CD4-positive, alpha-beta T cell treated with Interleukin-17A for 1 hour (primary cell): ENCODE data around the gene ITPR1.

Experiments used
- DNase-seq: peaks from one replicate; pipeline ENCODE4 v3.0.0-alpha.2; 2020

The ITPR1 gene

DNA sequence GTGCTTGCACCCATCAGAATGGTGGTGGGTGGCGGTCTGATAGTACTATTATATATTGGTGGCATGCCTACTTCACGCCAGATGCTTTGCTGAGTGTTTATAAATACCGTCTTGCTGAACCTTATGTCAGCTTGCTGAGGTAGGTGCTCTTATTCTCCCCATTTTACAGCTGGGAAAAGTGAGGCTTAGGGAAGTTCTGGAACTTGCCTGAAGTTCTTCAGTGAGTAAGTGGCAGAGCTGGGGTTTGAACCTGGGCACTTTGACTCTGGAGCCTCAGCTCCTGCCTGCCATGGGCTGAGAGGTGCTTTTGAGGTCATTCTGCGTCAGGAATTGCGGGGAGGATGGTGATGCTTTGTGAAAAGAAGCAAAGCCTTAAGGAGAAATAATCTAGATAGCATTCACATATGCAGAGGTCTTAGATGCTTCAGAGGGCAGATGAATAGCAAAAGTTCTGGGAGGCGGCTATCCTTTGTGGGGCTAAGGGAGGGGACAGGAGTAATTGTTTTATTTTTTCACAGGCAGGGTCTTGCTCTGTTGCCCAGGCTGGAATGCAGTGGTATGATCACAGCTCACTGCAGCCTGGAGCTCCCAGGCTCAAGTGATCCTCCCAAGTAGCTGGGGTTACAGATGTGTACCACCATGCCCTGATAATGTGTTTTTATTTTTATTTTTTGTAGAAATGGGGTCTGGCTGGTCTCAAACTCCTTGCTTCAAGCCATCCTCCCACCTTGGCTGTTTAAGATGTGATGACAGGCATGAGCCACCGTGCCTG is 18.5 kb downstream of the ITPR1 start:
- DNase-seq = no peak

DNA sequence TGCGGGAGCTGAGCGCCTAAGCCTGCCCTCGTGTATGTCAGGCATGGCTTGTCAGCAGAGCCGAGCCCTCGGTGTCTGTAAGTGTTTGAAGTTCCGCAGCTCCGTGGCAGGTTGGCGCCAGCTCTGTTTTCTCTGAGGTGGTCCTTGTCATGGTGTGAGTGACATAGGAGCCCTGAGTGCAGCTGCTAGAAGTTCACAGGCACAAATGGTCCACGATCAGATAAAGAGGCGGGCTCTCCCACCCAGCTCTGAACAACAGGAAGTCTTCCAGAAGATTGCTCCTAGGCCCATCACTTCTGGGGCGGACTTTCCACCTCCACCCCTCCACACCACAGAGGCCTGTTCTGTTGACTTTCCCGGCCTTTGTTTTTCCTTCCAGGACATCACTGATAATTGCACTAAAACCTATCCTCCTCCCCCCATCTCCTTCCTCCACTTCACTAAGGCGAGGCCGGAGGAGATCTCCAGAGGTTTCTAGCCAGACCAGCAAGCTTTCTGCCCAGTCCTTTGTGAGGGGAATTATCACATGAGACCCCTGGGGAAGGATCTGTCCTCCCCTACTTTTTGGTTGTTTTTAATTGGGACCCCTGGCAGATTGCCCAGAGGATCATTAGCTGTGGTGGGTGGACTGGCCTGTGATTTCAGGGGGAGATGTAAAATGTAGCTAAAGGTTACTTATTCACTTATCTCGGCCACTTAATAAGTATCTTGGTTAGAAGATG is 19.9 kb downstream of the ITPR1 start:
- DNase-seq = no peak

DNA sequence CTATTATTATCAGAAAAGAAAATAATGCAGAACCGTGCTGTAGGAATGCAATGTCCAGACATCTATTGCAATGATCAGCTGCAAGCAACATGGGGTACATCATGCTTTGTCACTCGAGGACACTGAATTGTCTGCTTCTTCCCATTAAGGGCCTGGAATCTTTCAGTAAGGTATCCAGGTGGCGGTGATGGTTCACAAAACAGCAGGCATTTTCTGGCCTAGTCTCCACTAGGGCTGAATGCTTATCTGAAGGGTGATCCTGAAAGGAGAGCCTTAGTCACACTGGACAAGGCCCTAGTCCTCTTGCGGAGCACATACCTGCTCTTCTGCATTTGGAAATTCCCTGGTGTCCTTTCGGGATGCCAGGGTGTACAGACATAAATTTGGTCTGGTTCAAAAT is 21.2 kb downstream of the ITPR1 start:
- DNase-seq = no peak

DNA sequence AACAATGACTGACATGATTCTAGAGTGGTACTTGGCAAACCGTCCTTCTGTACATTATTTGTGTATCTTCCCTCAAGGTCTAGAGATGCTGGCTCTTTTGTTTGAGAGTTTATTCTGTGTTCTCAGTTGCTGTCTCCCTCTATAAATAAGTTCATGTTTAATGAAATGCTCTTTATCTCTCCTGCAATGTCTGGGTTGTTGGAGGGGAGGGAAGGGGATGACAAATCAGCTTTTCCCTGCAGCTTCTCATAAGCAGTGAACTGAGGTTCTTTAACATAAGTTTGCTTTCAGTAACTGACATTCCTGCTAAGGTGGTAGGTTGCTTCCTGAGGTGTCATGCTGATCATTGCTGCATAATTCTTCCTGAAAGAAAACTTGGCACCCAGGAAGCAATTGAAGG is 21.8 kb downstream of the ITPR1 start:
- no peak for DNase-seq

DNA sequence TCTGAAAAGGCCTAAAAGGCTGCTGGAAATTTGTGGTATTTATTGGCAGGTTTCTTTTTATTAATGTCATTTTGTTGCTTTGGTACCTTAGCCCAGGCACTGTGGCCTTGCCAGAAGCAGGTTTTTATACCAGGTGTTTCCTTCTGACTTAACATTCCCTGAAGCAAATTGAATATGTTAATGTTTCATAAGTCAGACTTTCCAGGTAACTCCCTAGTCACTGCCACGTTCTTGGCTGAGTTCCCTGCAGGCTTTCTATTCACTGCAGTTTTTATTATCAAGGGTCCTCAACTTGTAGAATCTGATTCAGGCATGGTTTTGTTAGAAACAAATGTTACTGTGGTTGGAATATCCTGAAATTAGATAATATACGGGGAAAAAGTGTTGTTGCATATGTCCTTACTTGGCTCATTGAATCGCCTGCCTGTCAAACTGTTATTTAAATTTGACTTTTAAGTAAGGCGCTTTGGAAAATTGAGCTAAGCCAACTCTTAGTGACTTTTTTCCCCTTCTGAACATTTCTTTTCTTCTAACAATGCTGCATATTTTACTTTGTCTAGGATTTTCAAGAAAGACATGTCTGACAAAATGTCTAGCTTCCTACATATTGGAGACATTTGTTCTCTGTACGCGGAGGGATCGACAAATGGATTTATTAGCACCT is 22.9 kb downstream of the ITPR1 start:
- DNase-seq = no peak

DNA sequence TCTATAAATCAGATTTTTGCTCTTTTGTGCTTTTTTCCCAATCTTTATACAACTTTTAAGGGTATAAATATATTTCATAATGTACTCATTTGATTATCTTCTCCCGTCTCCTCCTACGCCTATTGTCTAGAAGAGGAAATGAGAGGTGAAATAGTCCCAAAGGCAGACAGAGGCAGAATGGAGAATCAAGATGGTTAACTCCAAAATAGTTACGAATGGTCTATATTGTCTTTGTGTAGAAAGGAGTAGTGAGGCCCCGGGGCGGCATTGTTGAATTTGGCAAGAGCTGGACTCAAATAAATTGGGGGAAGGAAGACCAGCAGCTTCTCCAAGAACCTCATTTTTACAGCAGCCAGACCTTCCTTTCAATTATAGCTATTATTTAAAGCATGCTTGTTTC is 23.9 kb downstream of the ITPR1 start:
- no peak for DNase-seq

DNA sequence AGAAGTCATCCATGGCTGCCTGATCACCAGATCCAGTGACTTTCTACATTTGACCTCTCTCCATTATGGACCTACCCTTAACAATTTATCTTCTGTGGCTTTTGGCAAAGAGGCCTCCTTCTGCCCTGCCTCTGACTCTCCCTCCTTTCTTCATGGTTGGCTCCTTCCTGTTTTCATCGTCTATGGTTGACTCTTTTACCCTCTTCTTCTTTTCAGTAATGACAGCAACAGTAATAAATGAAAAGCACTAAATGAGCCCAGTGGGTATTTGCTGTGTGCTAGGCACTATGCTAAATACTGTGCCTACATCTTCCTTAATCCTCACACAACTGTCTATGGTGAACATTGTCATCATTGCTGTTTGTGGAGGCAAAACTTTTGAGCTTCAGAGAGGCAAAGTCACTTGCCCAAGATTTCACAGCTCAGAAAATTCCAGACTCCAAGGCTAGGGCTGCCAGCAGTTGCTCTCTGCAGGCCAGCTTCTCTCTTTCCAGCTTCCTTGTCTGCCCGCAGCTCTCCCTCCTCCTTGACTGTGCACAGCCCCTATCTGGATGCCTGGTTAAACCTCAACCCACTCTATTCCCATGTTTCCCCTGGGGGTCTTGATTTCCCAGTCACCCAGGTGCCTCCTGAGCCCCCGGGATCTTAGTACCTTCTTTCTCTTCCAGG is 24.6 kb downstream of the ITPR1 start:
- DNase-seq = no peak

DNA sequence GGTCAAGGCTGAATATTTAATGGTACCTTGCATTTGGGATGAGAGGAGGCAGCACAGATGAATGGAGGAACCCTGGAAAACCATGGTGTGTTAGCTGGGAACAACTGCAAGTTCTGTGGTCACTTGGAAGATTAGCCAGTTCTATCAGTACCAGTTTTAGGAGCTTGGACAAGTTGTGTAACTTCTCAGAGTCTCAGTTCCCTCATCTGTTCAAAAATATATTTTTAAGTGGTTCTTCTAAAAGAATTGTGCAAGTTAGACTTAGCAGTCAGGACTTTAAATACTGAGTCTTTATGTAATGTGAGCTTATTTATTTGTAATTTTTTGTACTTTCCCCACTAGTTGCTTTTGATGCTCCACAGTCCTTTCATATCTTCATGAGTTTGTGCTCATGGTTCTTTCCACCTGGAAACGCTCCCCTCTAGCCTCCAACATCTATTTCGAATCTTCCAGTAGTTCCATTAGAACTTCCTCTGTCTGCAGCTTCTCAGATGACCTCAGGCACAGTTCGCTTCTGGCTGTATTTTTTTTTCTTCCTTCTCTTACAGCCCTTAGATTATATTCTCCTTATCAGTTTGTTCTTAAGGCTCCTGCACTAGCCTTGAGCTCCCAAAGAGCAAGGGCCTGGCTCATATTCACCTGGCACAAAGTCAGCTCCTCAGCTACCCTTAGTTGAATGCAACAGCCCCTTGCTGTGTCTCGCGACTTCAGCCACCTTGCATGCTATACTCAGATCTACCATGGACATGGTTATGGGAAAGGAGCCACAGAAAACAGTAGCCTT is 27.1 kb downstream of the ITPR1 start:
- no peak for DNase-seq

DNA sequence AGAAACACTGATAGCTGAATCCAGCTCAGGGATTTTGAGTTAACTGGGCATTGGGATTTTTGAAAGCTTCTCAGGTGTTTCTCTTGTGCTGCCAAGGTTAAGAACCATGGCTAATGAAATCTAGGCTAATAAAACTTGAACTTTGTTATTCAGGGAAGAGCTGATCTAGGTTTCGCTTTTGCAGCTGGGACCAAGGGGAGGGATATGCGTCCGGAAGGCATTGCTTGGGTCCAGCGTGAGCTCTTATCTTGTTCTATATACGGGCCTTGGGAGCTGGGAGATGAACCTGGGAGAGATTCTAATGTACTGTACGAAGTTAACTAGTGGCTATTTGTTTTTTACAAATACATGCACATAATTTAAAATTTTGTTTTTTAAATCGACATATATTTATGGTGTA is 29.8 kb downstream of the ITPR1 start:
- no peak for DNase-seq

DNA sequence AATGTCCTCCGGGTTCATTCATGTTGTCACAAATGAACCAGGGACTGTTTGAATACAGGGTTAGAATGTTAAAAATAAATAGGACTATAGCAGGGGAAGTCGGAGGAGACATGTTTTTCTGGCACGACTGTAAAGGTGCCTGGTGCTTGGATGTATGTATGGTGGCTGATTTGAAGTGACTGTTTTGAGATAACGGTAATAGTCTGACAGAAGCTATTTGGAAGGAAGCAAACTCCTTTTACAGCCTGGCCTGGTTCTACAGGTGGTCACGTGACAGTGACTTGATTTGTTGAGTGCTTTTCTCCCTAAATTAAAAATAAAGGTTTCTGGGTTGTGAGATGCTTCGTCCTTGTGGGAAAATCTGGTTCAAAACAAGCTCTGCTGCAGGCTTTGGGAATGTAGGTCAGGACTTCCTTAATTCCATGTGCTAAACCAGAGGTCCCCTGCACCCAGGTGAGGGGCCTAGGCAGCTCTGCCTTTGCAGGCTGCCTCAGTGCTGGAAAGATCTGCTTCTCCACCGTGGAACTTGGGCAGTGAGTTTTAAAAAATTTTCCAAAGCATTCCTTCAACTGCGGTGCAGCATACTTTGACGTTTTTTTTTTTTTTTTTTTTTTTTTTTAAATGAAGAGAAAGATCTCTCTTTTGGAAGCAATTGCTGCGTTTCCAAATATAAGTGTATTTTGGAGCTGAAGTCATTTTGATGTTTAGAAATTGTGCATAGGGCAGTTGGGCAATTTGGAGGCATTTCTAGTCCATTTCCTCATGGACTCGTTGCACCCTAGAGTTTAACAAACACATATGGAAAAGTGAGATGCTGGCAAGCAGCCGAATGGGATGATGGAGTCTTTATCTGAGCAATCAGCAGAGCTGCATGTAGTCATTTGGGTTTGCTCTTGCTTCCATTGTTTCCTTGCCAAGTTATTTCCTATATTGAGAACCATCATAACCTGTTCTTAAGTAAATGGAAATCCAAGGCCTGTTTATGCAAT is 30.9 kb downstream of the ITPR1 start:
- no peak for DNase-seq

DNA sequence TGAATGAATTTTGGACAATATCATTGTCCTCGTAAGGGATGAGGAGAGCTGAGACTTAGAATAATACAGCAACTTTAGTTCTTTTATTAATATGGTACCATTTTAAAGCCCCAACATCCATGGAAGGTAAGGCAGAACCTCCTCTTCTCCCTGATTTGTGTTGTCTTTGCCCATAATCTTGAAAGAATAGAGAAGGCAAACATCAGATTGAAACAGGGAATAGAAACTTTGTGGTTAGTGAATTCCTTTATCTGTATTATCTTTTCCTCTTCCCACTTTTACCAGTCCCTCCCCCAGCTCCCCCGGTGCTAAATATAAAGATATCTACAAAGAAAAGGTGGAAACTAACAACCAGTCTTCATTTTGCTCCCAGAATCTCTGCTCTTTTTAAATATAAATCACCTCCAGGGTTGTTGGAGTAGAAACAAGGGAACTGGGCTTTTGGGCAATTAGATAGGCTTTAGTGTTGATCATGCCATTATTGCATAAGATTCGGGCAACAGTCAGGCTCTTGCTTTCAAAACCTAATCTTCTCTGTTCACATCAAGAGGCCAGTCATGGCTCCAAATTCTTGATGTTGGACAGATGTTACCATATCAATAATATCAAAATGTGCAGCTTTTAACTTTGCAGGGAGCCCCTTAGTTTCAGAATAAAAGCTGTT is 32.5 kb downstream of the ITPR1 start:
- DNase-seq = no peak

DNA sequence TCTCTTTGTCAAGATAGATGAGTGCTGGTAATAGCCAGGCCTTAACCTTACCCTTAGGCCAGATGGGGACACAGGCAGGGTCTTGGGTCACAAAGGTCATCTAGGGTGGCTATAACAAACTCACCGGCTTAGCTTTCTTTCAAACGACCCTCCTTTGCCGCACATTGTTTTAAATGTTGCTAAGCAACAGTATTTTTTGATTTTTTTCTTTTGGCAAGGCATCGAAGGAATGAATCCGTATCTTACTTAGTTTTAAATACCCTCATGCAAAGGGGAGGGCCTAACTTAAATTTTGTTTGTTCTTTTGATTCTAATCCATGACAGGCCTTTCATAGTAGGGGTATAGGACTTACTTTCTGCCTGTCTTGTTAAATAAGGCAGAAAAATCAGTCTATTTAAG is 35.2 kb downstream of the ITPR1 start:
- no peak for DNase-seq

DNA sequence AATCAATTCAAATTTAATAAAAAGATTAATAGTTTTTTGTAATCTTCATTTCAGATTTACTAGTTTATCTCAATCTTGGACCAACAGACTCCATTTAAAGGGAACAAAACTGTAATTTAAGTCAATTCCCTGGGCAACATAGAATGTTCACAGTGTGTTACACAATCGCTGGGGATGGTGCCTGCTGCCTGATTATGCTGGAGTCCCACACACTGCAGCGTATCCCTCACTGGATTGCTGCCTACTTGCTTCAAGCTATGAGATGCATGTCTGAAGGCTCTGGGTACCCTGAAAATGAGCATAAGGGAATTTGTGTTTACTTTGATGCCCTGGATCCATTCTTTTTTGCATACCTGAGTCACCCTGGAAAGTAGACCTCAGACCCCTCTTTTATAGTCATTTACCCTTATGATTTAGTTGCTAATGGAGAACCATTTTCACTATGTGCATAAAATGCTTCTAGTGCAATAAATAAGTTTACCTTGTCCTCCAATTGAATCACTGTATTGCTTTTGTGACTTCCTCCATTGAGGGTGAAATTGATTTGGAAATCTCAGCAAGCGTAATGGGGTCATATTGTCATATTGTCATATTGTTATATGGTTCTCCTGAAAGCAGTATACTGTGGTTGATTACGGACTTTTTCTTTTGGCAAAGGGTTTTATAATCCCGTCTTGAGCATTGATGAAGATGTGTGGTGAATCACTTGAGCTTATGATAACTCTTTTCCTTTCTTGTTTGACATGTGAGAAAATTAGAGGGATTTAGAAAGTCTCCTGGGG is 35.9 kb downstream of the ITPR1 start:
- DNase-seq = no peak

DNA sequence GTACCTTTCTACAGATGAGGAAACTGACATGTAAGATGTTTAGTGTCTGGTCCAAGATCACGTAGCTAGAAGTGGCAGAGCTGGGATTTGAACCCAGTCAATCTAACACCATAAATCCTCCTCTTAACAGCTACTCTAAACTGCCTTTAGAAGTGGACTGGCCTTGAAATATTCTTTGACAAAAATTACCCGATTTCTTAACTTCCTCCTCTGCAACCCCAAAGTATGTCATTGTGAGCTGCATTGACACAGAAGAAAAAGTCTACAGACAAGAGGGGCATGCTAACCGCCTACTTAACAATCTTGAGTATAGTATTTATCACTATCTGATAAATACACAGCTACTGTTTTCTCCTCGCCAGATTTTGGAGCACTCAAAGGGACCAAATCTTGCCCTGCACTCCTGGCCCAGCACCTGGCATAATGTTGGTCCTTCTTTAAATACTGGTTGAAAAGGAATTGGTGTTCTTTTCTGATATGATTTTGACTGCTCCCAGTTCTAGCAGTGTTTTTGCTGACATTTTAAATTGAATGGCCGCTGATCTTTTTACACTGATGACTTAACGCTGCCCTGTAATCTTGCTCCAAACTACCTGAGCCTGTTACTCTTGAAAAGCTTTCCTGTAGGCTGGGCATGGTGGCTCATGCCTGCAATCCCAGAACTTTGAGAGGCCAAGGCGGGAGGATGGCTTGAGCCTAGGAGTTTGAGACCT is 36.9 kb downstream of the ITPR1 start:
- no peak for DNase-seq

DNA sequence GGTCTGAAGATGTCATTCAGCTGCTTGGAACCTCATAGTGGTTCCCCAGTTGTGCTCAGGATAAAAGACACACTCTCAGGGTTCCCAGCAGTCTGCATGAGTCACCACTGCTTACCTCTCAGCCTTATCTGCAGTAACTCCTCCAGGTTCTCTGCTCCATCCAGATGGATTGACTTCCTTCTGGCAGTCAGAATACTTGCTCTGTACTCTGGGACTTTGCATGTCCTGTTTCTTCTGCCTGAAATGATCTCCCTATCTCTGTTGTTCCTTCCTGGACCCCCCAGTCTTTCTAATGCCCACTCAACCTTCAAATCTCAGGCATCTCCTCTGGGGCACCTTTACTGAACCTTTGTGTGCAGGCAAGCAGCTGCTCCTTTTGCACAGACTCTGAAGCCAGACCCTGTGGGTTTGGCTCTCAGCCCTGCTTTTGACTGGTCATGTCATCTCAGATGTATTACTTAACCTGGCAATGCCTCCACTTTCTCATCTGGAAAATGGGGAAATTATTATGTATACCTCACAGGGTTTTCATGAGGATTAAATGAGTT is 38.4 kb downstream of the ITPR1 start:
- no peak for DNase-seq

DNA sequence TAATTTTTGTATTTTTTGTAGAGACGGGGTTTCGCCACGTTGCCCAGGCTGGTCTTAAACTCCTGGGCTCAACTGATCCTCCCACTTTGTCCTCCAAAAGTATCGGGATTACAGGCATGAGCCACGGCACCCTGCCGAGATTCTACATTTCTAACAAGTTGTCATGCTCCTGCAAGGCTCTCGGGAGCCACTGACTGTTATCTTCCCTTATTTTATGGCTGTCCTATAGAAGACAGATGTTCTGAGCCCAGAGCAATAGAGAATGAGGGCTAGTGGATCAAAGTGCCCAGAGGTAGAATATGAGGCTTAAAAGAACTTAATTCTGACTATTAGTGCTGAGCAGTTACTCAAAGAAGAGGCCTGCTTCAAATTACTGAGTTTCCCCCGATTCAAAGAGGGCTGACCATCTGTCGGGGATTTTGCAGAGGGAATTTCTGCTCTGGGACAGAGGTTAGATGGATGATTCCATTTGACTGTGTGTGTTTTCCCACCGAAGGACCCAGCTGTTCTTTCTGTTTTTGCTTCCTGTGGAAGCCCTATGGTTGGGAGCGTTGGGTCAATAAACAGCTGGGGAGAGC is 39.5 kb downstream of the ITPR1 start:
- DNase-seq = no peak

DNA sequence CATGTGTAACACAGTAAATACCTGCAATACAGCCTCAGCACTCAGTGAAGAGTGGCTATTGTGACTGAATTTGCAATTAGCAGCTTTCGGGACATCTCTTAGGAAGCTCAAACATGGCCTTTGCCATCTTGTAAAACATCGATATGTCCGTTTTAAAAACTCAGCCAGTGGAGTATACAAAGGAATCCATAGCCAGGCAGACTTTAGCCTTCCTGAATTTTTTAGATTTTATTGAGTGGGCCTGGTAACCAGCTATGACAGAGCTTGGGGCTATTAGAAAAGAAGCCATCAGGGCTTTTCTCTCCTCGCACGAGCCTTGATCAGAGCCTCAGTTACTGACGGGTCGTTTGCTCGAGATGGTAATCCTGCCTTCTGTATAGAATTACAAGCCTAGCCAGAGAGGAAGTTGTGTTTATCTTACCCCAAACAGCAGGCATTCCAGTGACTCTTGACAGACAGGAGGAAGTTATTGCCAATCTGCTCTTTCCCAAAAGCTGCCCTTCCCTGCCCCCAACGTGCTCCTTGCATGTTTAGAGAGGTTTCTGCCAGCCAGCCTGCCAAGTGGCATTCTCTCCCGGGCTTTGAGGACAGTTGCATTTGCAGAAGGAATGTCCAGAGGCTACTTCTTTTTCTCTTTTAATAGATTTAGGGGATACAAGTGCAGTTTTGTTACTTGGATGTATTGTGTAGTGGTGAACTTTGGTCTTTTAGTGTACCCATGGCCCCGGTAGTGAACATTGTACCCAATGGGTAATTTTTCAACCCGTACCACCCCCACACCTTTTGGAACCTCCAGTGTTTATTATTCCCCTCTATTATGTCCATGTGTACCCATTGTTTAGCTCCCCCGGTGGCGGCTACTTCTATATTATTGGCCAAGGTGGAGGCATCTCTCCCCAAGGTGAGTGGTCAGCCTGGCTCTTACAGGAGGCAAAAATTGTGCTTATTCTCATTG is 40.6 kb downstream of the ITPR1 start:
- no peak for DNase-seq
